ENCODE results near the gene PDZRN3. TPM values are rescaled to one million over a fixed set of nuclear protein-coding genes. Genes with fewer than 3 reads are reported as not detected.
A peak's percentile ranks its signal among the peaks of the same experiment; 100 is the strongest.

Gene PDZRN3
- total RNA-seq, 4 donors from 2014 or later, result 227 to 305 (median 265) TPM

GRCh38 chr3:73433079-73433478 is 191.7 kb downstream of the PDZRN3 start:
- H3K4me3 ChIP-seq, result no peak overlapping the region
- peak overlapping the region in 3 of 4 donors; percentile 5 to 82 (median 60) for H3K27ac ChIP-seq
- WGBS, 2 donors (ENCODE audit: low coverage in 1 of 2), result 0 to 29% methylated on average over 2 of the region's 2 CpGs
- no peaks in the 10 kb centered on the region for H3K27me3 ChIP-seq
- H3K4me1 ChIP-seq, result peaks cover 4 to 89% (median 32%) of the 10 kb centered on the region in 3 donors
- ATAC-seq, result no peak
- TF ChIP-seq CTCF (IDR thresholded peaks at IDR 0.05) (no peak), POLR2A (IDR thresholded peaks at IDR 0.05) (no peak), POLR2AphosphoS5 (IDR thresholded peaks at IDR 0.05) (no peak), EP300 (IDR thresholded peaks at IDR 0.05) (no peak)
- no peaks in the 10 kb centered on the region for H3K9me3 ChIP-seq
- no peaks in the 10 kb centered on the region for H3K36me3 ChIP-seq

GRCh38 chr3:73432706-73433032 is 192.1 kb downstream of the PDZRN3 start:
- Histone ChIP-seq H3K4me3 (peak overlapping the region in 1 of 2 donors; percentile 11), H3K4me1 (peaks cover 4 to 89% (median 28%) of the 10 kb centered on the region in 3 donors), H3K9me3 (no peaks in the 10 kb centered on the region), H3K36me3 (no peaks in the 10 kb centered on the region), H3K27me3 (no peaks in the 10 kb centered on the region), H3K27ac (peak overlapping the region in 2 of 4 donors; percentile 60 to 82)
- WGBS, 2 donors (ENCODE audit: low coverage in 1 of 2), result 44 to 45% methylated on average over 1 of the region's 1 CpG
- TF ChIP-seq EP300 (IDR thresholded peaks at IDR 0.05) (no peak), CTCF (IDR thresholded peaks at IDR 0.05) (no peak), POLR2AphosphoS5 (IDR thresholded peaks at IDR 0.05) (no peak), POLR2A (IDR thresholded peaks at IDR 0.05) (no peak)
- ATAC-seq, result no peak

DNA sequence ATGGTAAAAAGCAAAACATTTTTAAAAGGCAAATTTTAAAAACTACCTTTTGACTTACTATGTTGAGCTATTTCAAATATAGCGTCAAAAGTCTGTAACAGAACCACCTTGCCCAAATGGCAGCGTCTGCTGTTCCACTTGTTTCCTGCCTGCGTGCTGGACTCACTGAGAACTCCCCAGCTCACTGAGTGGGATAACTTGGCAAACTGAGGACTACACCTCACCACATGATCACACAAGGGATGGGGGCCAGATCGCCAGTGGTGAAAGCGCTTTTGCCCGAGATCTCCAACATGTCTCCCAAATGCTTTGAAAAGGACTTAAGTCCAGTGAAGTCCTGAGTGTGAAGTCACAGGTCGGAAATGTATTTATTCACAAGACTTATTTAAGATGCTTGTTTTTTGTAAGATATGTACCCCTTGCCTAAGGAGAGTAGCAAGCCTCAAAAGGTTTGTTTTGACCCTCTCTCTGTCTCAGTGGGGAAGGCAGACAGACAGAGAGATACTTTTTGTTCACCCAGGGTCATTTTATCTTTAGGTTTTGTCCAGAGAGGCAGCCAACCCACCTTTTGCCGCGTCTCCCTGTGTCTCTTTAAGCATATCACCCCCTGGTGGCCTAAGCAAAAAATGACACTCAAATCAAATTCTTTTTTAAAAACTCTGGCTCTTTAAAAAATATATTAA is 192.6 kb downstream of the PDZRN3 start:
- TF ChIP-seq EP300 (IDR thresholded peaks at IDR 0.05) (no peak), CTCF (IDR thresholded peaks at IDR 0.05) (peak; percentile 64 to 80 (median 68))
- H3K4me1 ChIP-seq, result peaks cover 5 to 89% (median 26%) of the 10 kb centered on the region in 3 donors
- H3K9me3 ChIP-seq, result no peaks in the 10 kb centered on the region
- no peak for ATAC-seq
- H3K27me3 ChIP-seq, result no peaks in the 10 kb centered on the region
- WGBS, 2 donors (ENCODE audit: low coverage in 1 of 2), result 42 to 48% methylated on average over 7 to 9 of the region's 9 CpGs
- peak overlapping the region; percentile 17 to 82 (median 60) for H3K27ac ChIP-seq
- H3K36me3 ChIP-seq, result no peaks in the 10 kb centered on the region
- H3K4me3 ChIP-seq, result peak overlapping the region in 1 of 2 donors; percentile 11

GRCh38 chr3:73431183-73431900 is 193.4 kb downstream of the PDZRN3 start:
- ATAC-seq, result no peak
- Histone ChIP-seq H3K4me3 (no peak overlapping the region), H3K4me1 (peaks cover 13 to 95% (median 28%) of the 10 kb centered on the region in 3 donors), H3K9me3 (no peaks in the 10 kb centered on the region), H3K27me3 (no peaks in the 10 kb centered on the region), H3K27ac (peak overlapping the region in 3 of 4 donors; percentile 60 to 82 (median 60)), H3K36me3 (no peaks in the 10 kb centered on the region)
- WGBS, 2 donors (ENCODE audit: low coverage in 1 of 2), result 38 to 42% methylated on average over 4 to 6 of the region's 6 CpGs
- TF ChIP-seq POLR2A (IDR thresholded peaks at IDR 0.05) (no peak), EP300 (IDR thresholded peaks at IDR 0.05) (no peak), CTCF (IDR thresholded peaks at IDR 0.05) (no peak)
